HCEC 1CT (cell line): Measurements from ENCODE around the gene TMA7B.

ENCODE experiments used
- DNase-seq: peaks from one replicate; pipeline ENCODE4 v3.0.0-alpha.2; 2017

The TMA7B gene

DNA sequence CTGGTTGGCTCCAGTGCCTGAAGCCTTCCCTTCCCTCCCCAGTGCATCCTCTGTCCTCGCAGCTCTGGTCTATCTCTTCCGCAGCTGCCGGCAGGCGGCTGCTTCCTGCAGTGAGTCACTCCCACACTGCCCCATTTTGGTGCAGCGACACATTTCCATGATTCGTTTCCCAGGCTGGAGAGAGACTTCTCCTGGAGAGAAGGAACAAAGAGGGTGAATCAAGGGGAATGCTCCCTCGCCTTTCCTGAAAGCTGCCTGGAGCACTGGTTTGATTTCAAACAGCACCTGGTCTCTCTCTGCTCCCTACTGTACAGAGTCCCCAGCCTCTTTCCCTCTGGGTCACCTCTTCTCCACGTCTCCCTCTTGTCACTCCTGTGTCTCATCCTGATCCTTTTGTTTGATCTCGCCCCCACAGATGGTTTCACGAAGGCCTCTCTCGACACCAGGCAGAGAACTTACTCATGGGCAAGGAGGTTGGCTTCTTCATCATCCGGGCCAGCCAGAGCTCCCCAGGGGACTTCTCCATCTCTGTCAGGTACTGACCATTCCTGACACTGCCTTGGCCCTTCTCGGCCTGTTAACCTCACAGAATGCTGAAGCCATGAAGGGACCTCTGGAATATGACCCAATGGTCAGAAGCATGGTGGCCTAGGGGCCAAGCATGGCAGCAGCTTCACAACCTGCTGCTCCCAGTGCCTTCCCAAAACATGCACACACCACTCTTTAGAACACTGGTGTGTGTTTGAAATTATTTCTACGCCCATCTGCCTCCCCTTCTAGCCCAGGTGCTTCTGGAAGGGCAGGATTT lies at the start of gene TMA7B:
TMA7B (plus strand) TSS at position 758 of the 808 bp plus-strand sequence. CDS start 3,978 bp downstream, outside the sequence.
- DNase-seq: peak; percentile 78

DNA sequence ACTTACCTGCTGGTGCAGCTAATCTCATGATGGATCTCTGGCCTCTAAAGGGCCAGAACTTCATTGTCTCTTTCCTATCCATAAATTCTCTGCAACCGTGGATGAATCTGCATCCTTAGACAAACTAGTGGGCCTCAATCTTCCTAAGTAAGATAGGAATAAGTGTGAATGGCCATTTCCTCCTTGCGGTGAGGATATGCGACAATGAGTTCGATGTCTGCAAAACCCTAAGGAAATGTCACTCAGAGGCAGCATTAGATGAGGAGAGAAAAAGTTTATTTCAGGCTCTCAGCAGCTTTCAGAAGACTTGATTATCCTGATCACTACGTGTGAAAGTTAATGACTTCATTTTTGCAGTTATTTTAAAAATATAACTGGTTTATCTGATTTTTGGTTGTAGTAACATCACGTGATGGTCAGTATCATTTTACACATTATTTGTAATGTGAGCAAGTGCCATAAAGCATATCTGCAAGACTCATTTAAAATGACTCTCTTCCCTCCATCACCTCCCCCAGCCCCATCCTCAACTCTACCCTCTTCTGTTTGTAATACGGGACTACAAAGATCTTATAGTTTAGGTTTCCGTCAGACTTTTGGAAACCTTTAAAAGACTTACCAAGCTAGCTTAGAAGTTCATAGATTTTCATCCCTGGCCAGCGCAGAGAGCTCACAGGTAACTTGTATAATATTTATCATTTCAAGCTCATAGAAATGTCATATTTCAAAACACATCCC lies 49.2 kb upstream of the TMA7B start:
- DNase-seq: no peak

DNA sequence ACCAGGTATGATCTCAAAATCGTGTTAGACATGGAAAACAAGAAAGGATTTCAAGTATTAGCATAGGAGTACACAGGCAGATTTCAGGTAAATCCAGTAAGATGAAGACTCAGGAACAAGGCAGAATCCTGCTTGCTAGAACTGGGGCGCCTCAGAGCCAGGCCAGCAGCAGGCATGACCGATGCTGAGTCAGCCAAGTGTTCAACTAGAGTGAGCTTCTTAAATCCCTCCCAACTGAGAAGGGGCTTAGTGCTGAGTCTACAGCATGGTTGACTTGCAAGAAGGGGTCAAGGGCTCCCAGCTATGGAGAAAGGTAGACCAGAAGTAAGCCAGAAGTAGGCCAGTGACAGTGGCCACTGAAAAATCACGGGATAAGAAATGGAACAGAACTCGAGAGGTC lies 46.9 kb upstream of the TMA7B start:
- no peak for DNase-seq

DNA sequence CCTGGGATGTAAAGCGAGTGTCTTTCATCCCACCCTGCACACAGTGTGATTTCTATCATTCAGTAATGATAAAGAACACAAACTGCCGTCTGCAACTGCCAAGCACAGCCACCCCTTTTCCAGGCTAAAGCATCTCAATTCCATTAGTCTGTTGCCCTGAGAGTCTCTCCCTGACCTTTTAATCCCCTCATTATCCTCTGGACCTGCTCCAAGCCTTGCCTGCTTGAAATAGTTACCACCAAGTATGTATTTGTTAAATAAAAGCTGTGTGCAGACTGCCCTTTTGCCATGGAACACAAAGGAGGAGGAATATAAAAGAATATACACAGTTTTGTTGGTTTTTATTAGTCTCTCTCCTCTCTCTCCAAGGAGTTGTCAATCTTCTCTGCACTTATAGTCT lies 46.3 kb upstream of the TMA7B start:
- no peak for DNase-seq

DNA sequence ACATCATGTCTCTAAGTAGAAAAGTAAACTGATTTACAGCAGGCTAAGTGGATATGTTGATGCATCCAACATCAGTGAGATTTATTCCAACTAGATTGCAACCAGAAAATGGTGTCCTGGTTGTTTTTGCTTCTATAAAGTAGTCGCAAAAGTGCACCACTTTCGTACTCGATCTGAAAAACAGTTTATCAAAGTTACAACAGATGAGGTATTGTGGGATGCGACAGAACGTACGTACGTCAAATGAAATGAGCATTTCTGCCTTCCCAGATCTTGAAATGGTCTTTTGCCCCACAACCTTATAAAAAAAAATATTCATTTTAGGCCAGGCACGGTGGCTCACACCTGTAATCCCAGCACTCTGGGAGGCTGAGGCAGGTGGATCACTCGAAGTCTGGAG lies 45.6 kb upstream of the TMA7B start:
- no peak for DNase-seq

DNA sequence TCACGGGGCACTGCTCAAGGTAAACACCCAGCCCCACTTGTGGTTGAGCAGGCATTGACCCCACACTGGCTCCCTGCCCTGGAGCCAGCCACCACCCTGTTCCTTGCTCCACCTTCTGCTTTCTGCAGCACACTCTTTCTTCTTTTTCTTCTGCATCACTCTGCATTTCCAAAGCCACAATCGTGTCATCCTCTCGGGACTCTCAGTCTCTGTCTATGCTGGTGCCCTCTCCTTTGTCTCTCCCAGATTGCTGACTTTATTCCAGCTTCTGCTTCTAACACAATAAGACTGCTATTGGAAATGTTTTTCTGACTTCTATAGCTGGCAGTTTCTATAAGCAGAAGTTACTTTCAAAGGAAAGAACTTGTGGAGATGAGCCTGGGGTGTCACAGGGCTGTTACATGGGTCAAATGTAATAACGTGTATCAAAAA lies 44.9 kb upstream of the TMA7B start:
- no peak for DNase-seq

DNA sequence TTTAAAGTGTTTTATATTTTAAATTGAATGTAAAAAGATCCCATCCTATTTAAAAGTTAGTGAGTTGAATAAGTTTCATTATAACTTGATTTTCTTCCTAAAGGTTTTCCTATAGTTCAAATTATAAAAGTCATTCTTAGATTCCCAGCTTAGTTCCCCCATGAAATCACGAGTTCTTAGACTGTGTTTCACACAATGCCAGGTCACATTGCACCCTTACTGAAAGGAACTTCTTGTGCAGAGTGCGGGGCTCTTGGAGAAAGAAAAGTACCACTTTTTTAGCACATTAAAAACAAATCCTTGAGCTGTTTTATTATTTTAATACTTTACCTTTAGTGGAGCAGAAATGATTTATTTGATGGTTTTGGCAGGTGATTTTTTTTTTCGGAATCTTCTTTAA lies 43.7 kb upstream of the TMA7B start:
- no peak for DNase-seq

DNA sequence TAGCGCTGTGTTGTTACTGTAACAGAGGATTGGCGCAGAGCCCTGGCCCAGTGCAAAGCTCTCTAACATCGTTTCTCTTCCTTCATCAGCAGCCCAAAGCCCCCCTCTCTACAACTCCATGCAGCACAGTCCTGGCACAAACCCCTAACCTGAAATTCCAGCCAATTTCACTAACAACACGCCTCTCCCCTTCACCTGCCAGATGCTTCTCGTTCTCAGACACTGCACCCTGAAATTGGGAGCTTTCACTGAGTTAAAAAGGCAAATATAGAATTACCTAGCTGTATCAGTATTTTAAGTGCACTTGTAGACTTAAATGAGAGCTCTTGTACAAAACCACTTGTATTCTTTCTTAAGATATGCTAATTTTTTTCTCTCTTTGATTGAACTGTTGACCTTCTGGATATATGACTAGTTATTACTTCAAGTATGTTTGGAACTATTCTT lies 43.0 kb upstream of the TMA7B start:
- DNase-seq: no peak

DNA sequence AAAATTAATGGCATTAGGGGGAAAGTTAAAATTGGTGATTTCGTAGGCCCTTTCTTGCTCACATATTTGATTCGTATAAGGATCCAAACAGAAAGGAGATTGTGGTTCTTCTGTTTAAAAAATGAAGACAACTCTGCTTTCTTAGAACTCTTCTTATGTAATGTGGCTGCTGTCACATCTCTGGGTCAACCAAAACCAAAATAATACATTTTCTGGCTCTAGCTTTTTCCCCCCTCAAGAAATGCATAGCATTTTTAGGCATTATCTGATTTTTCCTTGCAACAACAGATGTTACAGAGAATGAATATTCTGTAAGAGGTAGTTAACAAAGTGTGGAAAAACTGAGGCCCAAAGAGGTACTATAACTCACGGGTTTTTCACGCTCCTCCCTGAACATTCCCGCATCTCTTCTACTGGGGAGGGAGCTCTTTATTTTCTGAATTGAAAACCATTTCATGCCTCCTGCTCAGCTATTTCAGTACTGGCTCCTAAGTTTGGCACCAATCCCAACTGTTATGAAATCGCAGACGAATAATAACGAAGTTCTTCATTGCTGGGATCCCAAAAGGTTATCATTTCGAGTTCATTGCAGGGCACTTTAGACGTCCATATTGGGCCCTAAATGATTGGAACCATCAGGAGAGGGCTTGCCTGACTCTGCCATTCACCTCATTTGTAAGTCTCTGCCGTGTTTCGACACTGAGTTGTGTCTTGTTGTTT lies 42.3 kb upstream of the TMA7B start:
- peak; percentile 6 for DNase-seq

DNA sequence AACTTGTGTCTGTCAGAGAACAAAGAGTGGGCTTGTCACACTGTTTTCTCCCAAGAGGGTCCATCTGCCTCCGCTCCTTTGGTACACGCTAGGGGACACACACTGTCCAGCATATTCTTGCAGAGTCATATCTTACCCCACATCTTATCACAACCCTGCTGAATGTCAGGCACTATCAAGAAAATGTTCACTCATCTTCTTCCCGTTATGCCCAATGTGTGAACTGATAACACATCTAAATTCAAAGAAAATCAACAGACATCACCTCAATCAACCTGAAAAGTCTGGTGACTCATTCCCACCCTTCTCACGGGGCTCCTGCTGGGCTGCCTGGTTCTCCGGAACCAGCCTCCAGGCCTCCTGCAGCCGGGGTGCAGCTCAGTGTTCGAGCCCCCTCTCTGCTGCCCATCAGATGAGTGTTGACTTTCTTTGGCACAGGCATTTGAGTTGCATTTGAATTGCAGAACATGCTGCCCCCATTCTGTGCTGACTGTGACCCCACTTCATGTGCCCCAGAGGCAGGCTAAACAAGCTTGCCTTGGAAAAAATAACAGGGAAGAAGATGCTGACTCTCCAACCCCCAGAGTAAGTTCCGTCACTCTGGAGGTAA lies 40.0 kb upstream of the TMA7B start:
- no peak for DNase-seq

DNA sequence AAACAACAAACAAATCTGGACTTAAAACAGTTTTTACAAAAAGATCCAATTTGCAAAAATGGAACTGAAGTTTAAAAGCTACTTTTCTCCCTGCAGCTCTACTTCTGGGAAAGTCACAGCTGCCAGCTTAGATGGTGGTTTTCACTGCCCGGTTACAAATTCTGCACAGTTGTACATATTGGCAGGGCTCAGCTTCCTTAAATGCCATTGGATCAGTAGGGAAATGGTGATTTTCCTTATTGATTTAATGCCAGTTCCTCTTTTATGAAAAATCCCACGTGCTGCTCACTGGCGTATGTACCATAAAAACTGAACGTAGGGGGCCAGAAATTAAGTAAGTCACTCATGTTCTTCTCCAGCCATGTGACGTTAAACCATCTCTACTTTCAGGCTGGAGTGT lies 36.5 kb upstream of the TMA7B start:
- no peak for DNase-seq

DNA sequence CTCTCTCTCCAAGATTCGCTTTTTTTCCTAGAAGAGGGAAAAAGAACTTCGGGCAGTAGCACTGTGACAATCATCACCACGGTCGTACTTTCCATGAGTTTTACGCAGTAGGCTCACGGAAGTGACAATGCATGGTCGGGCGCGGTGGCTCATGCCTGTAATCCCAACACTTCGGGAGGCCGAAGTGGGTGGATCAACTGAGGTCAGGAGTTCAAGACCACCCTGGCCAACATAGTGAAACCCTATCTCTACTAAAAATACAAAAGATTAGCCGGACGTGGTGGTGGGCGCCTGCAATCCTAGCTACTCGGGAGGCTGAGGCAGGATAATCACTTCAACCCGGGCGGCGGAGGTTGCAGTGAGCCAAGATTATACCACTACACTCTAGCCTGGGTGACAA lies 35.9 kb upstream of the TMA7B start:
- no peak for DNase-seq

DNA sequence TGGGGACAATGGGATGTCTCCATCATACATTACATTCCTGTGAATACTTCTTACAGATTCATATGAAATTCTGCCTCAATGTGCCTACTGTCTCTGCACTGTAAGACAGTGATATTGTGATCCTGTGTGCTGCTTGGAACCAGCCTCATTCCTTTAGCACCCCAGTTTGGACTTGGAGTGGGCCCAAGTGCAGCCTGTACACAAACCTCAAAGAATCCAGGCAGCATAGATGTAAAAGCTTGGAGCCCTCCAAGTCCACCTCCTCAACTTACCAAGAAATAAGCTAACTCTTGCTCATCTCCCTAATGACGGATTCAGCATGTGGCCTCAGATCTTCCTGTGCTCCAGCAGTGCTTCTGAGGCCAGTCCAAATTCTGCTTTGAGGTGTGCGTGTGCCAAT lies 34.9 kb upstream of the TMA7B start:
- no peak for DNase-seq

DNA sequence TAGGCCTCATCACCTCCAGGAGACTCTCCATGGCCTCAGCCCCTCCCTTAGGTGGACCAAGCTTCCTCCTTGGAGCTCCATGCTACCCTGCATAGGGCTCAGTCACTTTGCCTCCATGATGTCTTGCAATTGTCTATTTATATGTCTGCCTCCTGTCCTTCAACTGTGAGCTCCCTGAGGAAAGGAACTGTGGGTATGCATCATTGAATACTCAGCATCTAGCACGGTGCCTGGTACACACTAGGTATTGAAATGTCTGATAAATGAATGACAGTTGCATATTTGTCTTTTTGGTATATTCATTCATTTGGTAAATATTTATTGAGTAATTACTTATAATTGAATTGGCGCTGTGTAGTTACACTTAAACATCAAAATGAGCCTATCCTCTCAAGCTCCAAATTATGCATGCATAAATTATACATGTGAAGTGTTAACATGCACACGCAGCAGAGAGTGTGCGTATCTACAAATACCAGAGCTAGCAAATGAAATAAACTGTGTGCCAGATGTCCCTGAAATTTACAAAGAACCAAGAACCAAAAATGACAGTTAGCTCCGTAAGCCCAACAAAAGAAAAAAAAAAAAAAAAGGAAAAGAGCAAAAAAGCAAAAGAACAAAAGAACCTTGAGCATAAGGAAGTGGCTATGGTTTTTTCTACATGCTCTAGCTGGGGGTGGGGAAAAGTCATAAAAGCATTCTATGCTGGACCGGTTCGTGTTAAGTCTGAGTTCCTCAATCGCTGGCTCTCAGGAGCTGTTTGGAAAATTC lies 34.1 kb upstream of the TMA7B start:
- no peak for DNase-seq

DNA sequence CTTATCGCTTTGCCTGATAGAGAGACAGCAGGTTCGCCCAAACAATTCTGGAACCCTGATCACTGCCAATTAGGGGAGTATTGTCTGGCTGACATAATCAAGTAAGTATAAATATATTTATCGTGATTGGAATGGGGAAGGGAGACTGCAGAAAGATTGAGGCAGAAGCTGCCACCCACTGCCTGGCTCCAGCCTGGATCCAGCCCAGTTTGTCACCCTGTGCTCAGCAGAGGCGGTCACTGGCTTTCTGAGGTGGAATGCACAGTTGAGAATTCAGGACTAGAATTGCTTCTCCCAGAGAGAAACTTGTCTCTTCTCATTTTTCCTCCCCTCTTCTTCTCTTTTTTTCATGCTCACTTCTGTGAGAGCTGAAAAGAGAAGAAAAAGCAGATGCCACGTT lies 33.4 kb upstream of the TMA7B start:
- DNase-seq: no peak

DNA sequence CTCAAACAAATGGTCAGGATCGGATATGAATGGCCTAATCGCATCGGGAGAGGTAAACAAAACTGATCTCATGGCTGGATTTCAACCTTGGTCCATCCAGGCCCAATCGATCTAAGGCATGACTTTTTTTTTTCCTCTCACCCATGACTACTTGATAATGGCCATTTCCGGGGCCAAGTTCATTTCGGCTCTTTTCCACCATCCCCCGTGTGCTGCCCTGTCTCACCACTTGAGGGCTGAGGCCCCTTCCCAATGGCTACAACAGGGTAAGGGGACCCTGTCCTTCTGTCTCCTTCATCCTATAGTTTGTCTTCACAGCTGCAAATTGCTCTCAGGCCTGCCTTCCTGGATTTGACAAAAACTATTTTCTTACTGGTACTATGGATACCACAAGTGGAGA lies 32.7 kb upstream of the TMA7B start:
- DNase-seq: no peak

DNA sequence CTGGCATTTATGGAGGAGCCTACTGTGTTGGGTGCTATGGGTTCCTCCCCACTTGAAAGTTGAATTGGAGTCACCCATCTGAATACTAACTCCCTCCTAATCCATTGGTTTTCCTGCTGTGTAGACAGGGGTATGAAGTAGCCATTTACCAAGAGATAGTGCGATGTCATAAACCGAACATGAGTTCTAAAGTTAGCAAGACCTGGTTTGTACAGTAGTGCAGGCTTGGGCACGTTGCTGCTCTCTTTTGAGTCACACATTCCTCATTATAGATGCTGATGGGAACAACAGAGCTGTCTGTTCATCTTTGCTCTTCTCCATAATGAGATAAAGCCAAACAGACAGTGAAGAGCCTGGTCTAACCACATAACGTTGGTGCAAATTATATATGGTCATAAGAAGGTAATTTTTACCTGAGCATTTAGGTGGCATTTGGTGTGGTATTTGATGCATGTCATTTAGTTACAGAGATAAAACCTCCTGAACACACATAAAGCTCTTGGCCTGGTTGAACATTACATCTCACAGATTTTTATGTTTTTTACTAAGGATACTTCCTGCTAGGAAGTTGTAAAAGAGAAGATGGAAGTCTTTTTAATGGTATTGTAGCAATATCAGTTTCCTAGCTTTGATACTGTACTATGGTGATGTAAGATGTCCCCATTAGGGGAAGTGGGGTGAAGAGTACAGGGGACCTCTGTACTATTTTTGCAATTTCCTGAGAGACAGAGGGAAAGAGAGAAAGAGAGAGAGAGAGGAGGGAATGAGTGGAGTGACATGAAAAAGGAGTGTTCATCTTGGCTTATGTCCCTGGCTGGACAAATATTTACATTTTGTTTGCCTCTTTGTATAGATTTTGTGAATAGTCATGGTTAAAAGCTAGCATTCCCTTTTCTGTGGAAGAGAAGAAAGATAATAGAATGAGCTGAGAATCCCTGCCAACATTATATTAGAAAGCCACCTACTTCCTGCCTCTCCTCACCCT lies 31.4 kb upstream of the TMA7B start:
- DNase-seq: no peak

DNA sequence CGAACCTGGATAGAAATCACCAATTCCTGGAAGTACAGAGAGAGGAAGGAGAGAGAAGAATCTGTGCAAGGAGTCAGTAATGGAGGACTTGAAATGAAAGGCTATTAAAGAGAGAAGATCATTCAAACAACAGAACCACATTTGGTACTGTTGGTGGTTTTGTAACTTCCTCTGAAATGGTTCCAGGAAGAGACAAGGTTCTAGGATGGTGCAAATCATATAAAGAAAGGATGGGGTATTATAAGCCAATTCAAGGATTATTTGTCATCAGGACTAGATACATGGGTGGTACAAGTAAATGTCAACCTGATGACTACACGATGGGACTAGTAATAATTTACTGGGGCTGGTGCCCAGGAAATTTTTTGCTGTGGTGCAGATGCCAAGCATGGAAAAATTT lies 28.9 kb upstream of the TMA7B start:
- DNase-seq: no peak

DNA sequence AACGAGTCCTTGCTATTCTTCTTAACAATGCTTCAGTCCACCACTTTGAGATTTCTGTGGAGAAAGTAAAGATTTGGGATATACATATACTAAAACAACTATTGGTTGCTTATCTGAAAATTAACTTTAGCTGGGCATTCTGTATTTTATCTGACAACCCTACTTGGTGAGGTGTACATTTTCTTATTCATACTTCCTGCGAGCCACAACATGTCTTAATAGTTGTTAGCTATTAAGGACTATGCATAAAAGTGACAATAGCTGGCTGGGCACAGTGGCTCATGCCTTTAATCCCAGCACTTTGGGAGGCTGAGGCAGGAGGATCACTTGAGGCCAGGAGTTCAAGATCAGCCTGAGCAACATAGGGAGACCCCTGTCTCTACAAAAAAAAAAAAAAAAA lies 28.0 kb upstream of the TMA7B start:
- no peak for DNase-seq

DNA sequence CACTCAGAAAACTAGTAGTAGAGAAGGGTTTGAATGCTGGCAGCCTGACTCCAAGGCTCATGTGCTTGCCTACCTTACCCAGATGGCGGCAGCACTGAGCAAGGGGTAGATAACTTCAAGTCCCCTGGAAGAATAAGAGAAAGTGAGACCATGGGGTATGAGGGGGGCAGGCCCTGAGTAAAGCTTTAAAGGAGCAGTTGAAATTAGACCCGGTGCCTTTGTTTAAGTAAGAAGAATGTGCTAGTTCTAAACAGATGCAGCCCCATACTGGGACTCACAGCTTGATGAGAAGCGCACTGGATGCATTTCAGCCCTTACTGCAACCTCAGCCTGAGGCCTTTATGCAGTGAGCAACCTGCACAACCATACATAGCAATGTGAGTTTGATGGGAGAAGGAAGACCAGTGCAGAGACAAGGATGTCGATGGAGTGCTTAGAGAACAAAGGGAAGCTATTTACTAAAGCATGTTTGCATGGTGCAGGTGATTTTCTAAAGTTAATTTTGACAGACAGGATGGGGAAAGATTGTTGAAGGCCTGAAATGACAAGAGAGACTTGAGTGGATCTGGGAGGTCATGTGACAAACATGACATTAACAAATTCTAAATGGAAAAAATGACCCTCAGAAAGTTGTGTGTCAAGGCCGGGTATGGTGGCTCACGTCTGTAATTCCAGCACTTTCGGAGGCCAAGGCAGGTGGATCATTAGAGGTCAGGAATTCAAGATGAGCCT lies 27.1 kb upstream of the TMA7B start:
- peak; percentile 14 for DNase-seq
